Epithelial cell of esophagus (primary cell): ENCODE data around the gene RBM5.

Experiments used
- DNase-seq: peaks from one replicate; pipeline ENCODE4 v3.0.0; 2010; ENCODE audit warnings: low read depth
- H3K4me3 ChIP-seq: 2 replicates; pipeline ENCODE4 v1.5.1; 2011; ENCODE audit warnings: mild to moderate bottlenecking, low read length, control low read depth
- TF ChIP-seq, protein P1 (sequence below): IDR thresholded peaks from 2 replicates; pipeline ENCODE4 v1.5.1; 2011; ENCODE audit warnings: low read depth, mild to moderate bottlenecking, low read length, control low read depth, inconsistent platforms; ENCODE audit not compliant: insufficient read depth; ENCODE audit errors: missing control alignments

Gene RBM5

DNA sequence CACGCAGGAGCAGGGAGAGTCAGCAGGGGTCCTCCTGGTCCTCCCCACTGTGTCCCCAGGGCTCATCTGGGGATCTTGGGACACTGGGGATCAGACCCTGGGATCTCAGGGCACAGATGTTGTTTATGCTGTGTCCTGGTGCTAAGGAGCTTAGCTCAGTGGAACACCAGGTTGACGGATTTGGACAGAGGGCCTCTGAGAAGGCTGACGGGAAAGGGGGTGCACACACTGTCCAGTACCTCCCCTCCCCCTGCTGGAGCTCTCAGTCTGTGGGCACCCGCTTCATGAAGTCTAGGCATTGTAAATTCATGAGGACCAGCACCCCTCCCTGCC, 44.5 kb downstream of the RBM5 start:
- no peak for DNase-seq
- TF ChIP-seq, protein P1, sequence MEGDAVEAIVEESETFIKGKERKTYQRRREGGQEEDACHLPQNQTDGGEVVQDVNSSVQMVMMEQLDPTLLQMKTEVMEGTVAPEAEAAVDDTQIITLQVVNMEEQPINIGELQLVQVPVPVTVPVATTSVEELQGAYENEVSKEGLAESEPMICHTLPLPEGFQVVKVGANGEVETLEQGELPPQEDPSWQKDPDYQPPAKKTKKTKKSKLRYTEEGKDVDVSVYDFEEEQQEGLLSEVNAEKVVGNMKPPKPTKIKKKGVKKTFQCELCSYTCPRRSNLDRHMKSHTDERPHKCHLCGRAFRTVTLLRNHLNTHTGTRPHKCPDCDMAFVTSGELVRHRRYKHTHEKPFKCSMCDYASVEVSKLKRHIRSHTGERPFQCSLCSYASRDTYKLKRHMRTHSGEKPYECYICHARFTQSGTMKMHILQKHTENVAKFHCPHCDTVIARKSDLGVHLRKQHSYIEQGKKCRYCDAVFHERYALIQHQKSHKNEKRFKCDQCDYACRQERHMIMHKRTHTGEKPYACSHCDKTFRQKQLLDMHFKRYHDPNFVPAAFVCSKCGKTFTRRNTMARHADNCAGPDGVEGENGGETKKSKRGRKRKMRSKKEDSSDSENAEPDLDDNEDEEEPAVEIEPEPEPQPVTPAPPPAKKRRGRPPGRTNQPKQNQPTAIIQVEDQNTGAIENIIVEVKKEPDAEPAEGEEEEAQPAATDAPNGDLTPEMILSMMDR: no peak

DNA sequence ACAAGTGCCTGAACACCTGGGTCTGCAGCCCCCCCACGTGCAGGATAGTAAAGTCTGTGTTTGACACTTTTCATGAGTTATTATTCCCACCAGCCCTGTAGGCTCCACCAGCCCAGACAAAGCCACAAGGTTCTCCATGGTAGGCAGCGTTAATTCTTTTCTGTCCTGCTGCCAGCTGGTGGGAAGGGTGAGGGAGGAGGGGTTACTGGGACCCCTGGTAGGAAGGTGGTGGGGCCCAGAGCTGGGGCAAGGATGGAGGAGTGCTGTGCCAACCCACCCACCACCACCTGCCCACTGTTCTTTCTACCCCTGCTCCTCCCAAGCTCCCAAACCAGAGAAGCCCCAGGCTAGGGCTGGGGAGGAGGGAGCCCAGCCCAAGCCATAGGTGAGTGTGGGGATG, 45.6 kb downstream of the RBM5 start:
- TF ChIP-seq, protein P1: no peak
- H3K4me3 ChIP-seq: no peak overlapping the region
- no peak for DNase-seq

More for the DNA sequence above, 44.5 kb downstream of the RBM5 start:
- H3K4me3 ChIP-seq: no peak overlapping the region

DNA sequence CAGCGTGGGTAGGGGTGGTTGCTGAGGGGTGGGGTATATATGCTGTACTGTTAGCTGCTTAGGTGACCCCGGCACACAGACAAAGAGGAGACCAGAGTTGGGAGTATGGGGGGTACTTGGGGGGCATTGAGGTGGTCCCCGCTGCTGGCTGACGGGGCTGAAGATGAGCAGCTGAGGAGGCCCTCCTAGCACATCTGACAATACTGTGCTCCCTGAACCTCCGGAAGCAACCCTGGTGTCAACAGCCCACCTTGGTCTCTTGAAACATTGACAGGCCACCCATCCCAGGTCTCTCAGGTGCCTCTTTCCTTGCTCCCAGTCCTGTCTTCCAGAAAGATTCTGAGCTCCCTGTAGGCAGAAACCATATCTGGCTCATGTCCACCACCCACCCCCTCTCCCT, 47.2 kb downstream of the RBM5 start:
- TF ChIP-seq, protein P1: no peak
- DNase-seq: no peak
- no peak overlapping the region for H3K4me3 ChIP-seq

DNA sequence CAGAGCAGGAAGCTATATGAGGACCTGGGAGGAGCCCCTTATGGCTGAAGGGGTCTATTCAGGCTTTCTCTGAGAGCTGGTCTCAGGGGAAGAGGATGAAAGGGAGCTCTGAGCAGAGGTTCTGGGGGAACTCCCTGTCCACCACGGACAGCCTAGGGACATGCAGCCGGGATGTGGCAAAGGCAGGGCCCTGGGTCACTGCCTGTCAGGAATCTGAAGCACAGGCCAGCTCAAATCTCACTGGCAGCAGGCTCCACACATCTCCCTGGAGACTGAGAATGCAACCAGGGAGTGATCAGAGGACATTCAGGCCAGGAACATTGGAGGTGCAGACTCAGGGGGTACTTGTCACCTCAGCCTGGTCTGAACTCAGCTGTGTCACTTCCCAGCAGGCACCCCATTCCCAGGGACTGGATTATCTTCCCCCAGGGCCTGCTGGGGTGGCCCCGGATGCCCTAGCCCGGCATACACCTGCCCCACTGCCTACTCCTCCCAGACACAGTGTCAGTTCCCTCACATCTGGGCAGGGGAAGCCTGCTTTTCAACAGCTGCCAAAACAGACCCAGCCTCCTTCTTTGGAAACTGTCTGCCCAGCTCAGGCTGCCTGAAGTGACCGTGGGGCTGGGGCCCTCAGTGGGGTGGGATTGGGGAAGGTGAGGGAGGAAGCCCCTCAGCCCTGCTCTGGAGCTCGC, 48.1 kb downstream of the RBM5 start:
- H3K4me3 ChIP-seq: no peak overlapping the region
- DNase-seq: no peak
- TF ChIP-seq, protein P1: no peak

DNA sequence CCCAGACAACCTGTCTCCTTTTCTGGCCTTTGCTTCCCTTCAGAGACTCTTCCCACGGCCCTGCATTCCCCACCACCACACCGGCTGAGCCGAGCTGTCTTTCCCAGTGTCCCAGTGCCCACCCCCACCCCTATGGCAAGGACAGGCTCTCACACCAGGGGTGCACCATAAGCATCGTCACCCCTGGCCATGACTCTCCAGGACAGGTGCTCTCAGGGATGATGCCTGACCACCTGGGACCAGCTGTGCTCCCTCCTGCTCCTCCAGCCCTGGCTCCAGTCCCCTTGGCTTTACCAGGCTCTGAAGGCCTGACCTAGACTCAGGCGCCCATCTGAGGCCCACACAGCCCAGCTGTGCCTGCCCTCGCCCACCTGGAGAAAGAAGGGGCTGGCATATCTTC, 48.8 kb downstream of the RBM5 start:
- H3K4me3 ChIP-seq: no peak overlapping the region
- no peak for DNase-seq
- TF ChIP-seq, protein P1: no peak

DNA sequence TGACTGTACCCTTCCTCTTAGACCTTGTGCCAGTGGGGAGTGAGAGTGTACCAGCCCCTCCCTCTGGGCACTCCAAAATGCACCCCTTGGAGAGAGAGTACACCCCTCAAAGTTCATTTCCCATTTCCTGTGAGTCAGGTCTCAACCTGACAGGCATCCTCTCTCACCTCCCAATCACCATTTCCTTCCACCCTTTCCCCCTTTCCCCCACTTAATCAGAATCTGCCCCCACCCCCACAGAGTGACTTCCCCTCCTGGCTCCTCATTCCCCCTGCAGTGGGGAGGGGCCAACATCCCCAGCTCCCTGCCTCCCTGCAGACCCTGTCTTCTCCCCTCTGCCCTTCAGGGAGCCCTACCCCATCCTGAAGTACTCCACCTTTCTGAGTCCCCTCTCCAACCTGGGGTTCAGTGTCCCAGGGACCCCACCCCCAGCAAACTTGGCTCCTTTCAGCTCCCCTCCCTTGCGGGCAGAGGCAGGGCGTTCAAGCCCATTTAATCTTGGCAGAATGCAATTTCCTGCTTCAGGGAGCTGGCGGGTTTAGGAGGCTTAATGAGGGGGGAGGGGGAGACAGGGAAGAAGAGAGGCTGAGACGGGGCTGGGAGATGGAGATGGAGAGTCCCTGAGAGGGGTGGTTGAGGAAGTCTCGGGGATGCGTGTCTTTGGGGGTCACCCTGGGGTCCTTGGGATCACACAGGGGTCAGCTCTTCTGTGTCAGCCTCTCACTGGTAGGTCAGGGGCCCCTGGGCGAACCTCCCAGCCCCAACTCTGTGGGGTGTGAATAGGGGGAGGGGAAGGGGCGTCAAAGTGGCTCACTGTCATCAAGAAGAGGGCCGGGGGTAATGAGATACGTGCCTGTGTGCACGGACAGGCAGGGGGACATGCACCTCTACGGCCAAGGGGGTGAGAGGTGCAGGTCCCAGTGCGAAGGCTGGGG, 49.8 kb downstream of the RBM5 start:
- H3K4me3 ChIP-seq: no peak overlapping the region
- DNase-seq: no peak
- TF ChIP-seq, protein P1: no peak
